K562 (cell line): ENCODE measurements around the gene PLEKHA5. TPM values are rescaled to one million over a fixed set of nuclear protein-coding genes. Genes with fewer than 3 reads are reported as not detected.

Source experiments
- ATAC-seq: fragments of 200-7000 bp; cut with Tn5 transposase; 3 replicates; pipeline ENCODE4 v1.9.1; 2020; ENCODE audit warnings: moderate library complexity
- BruUV-seq: library from RNA; stranded (reverse); fragments of 400-500 nt; replicated peaks from 2 replicates; lab custom pipeline; 2021; lab: Mats Ljungman, UMichigan
- CTCF ChIA-PET: fragments of 300-600 bp; formaldehyde crosslinking; extraction: SDS; loops from one replicate; lab custom pipeline; 2021; ENCODE audit warnings: low intra/inter-chr PET ratio; lab: Yijun Ruan, JAX
- POLR2A ChIA-PET: fragments of 300-600, 350-650 bp; sonication (Branson Sonifier 250); formaldehyde crosslinking; extraction: SDS; loops from one replicate; lab custom pipeline; 2021; ENCODE audit warnings: antibody characterized with exemption, inconsistent platforms; lab: Yijun Ruan, JAX
- DNase-seq, 4 experiments: peaks; one replicate each; pipeline versions ENCODE4 v3.0.0 to v3.0.0-alpha.2; 2011 to 2018; ENCODE audit warnings: low spot score in 3 of 4, mixed read lengths in 3 of 4; ENCODE audit errors: extremely low read depth in 1 of 4
- FAIRE-seq: peaks from 2 replicates; lab custom pipeline; 2011; peaks lifted over from hg19 to GRCh38; lab: Jason Lieb, UNC
- H2AFZ ChIP-seq: 2 replicates; pipeline ENCODE4 v1.6.0; 2011; ENCODE audit warnings: low read depth, low read length, control low read depth, inconsistent platforms
- H3K27ac ChIP-seq: fragments of 200-600 bp; 3 replicates; pipeline ENCODE4 v1.8.0; 2011; ENCODE audit warnings: low read depth, mild to moderate bottlenecking, control low read depth, inconsistent platforms, low read length, moderate library complexity, mixed read lengths; ENCODE audit errors: extremely low read depth
- H3K27me3 ChIP-seq, 2 experiments: fragments of 300-600 bp in 1 of 2; 2 replicates in 1 of 2; 3 replicates in 1 of 2; pipeline versions ENCODE4 v1.6.0 to v1.8.0; 2011; ENCODE audit warnings: inconsistent platforms in 2 of 2, low read length in 2 of 2, mild to moderate bottlenecking in 1 of 2, mixed read lengths in 1 of 2, moderate library complexity in 1 of 2; ENCODE audit not compliant: control insufficient read depth in 2 of 2, insufficient read depth in 2 of 2
- H3K36me3 ChIP-seq: fragments of 300-600 bp; 3 replicates; pipeline ENCODE4 v1.8.0; 2011; ENCODE audit warnings: mild to moderate bottlenecking, low read length, inconsistent platforms; ENCODE audit not compliant: control insufficient read depth, insufficient read depth
- H3K4me1 ChIP-seq, 2 experiments: fragments of 200-600 bp in 1 of 2; replicated peaks in 1 of 2; 2 replicates in 1 of 2; 3 replicates in 1 of 2; pipeline versions ENCODE4 v1.5.1 to v1.8.0; 2011; ENCODE audit warnings: inconsistent platforms in 2 of 2, low read length in 2 of 2, mild to moderate bottlenecking in 1 of 2, mixed read lengths in 1 of 2, moderate library complexity in 1 of 2; ENCODE audit not compliant: control insufficient read depth in 2 of 2, insufficient read depth in 2 of 2
- H3K4me2 ChIP-seq: 2 replicates; pipeline ENCODE4 v1.6.1; 2011; ENCODE audit warnings: low read length, control low read depth, inconsistent platforms, mixed read lengths; ENCODE audit not compliant: insufficient read depth
- H3K4me3 ChIP-seq: fragments of 200-600 bp; sonication (generic), shearing (Covaris generic); 2 replicates; pipeline ENCODE4 v1.5.1; 2016; ENCODE audit warnings: control low read depth, inconsistent platforms
- H3K79me2 ChIP-seq: fragments of 200-600 bp; 3 replicates; pipeline ENCODE4 v1.8.0; 2011; ENCODE audit warnings: low read length, inconsistent platforms; ENCODE audit not compliant: control insufficient read depth, insufficient read depth
- H3K9ac ChIP-seq, 2 experiments: 2 replicates each; pipeline versions ENCODE4 v1.6.0 to v1.6.1; 2011; ENCODE audit warnings: low read depth in 2 of 2, low read length in 2 of 2, control low read depth in 1 of 2, inconsistent platforms in 1 of 2, mild to moderate bottlenecking in 1 of 2, mixed read lengths in 1 of 2; ENCODE audit not compliant: insufficient read depth in 1 of 2
- H3K9me1 ChIP-seq: one replicate; pipeline ENCODE4 v1.6.0; 2011; ENCODE audit warnings: inconsistent platforms, mild to moderate bottlenecking, low read length, moderate library complexity; ENCODE audit not compliant: control insufficient read depth, insufficient read depth
- H3K9me3 ChIP-seq: replicated peaks from 2 replicates; pipeline ENCODE4 v1.5.1; 2011; ENCODE audit warnings: low read depth, low read length, inconsistent platforms; ENCODE audit not compliant: control insufficient read depth, insufficient read depth
- H4K20me1 ChIP-seq: replicated peaks from 2 replicates; pipeline ENCODE4 v1.6.1; 2011; ENCODE audit warnings: low read length, inconsistent platforms, mixed read lengths; ENCODE audit not compliant: control insufficient read depth, insufficient read depth
- CEBPG ChIP-seq, 3 experiments: fragments of 200-800 bp in 1 of 3; sonication (Bioruptor generic) in 1 of 3; sonication (generic) in 1 of 3; formaldehyde crosslinking in 1 of 3; IDR thresholded peaks in 2 of 3; conservative IDR thresholded peaks in 1 of 3; 2 replicates each; pipeline versions ENCODE4 v1.6.1 to v1.8.0; 2016 to 2022; ENCODE audit warnings: missing compliant biosample characterization in 2 of 3, missing genetic modification characterization in 2 of 3, mild to moderate bottlenecking in 1 of 3, missing genetic modification reagents in 1 of 3
- COPS2 ChIP-seq: fragments of 450-650 bp; conservative IDR thresholded peaks from 2 replicates; pipeline ENCODE4 v1.6.1; 2016; ENCODE audit warnings: mild to moderate bottlenecking, moderate library complexity
- ELF2 ChIP-seq: fragments of 250-450 bp; sonication (Bioruptor Pico); IDR thresholded peaks from 2 replicates; pipeline ENCODE4 v1.5.0; 2021; ENCODE audit warnings: mild to moderate bottlenecking
- ESRRA ChIP-seq: fragments of 450-650 bp; IDR thresholded peaks from 2 replicates; pipeline ENCODE4 v1.6.1; 2014; ENCODE audit warnings: low read depth, mild to moderate bottlenecking, moderate library complexity, borderline replicate concordance
- ETS2 ChIP-seq: IDR thresholded peaks from 2 replicates; pipeline ENCODE4 v1.6.1; 2016; ENCODE audit warnings: borderline replicate concordance, missing genetic modification characterization, mild to moderate bottlenecking, moderate library complexity, missing compliant biosample characterization; ENCODE audit not compliant: poor library complexity, severe bottlenecking
- GATAD2B ChIP-seq: fragments of 450-650 bp; IDR thresholded peaks from 2 replicates; pipeline ENCODE4 v1.6.1; 2017; ENCODE audit warnings: mild to moderate bottlenecking, borderline replicate concordance
- JUNB ChIP-seq: fragments of 450-650 bp; formaldehyde crosslinking; conservative IDR thresholded peaks from 2 replicates; pipeline ENCODE4 v1.4.0; 2020; ENCODE audit warnings: mild to moderate bottlenecking
- MCM7 ChIP-seq, 2 experiments: fragments of 450-650 bp; IDR thresholded peaks; 2 replicates each; pipeline ENCODE4 v1.6.1; 2016 to 2018
- POU5F1 ChIP-seq: fragments of 150-350 bp; IDR thresholded peaks from 2 replicates; pipeline ENCODE4 v1.6.1; 2014; ENCODE audit warnings: borderline replicate concordance, low read length, low read depth, mild to moderate bottlenecking; ENCODE audit not compliant: partially characterized antibody
- RUNX1 ChIP-seq: sonication (generic); IDR thresholded peaks from 2 replicates; pipeline ENCODE4 v1.6.1; 2016; ENCODE audit warnings: antibody characterized with exemption, low read depth
- SRF ChIP-seq, 2 experiments: fragments of 250-450, 450-650 bp in 1 of 2; sonication (Bioruptor Pico) in 1 of 2; sonication (generic) in 1 of 2; formaldehyde crosslinking; IDR thresholded peaks; 2 replicates each; pipeline versions ENCODE4 v1.5.0 to v1.5.1; 2020 to 2022; ENCODE audit warnings: mild to moderate bottlenecking in 1 of 2, missing genetic modification reagents in 1 of 2
- TBL1XR1 ChIP-seq, 2 experiments: IDR thresholded peaks; 2 replicates each; pipeline ENCODE4 v1.6.1; 2012; ENCODE audit warnings: improper control_type of control experiment in 2 of 2, low read length in 2 of 2, mild to moderate bottlenecking in 1 of 2
- ZNF124 ChIP-seq: sonication (generic); formaldehyde crosslinking; IDR thresholded peaks from 2 replicates; pipeline ENCODE4 v1.8.1; 2022; ENCODE audit warnings: missing genetic modification reagents
- in situ Hi-C: fragments of 300-500 bp; cut with MboI; formaldehyde crosslinking; loops from 4 replicates; pipeline ENCODE4 v1.15.0; 2018; ENCODE audit warnings: inconsistent platforms, mixed read lengths
- intact Hi-C: fragments of 100-400 bp; cut with micrococcal nuclease; formaldehyde crosslinking; loops from 2 replicates; pipeline ENCODE4 v1.14.2; 2022
- polyA plus RNA-seq, 8 experiments: library from polyadenylated mRNA; depleted of rRNA in 4 of 8; stranded (reverse) in 5 of 8; unstranded in 3 of 8; fragments of >200 nt; fragmentation: Nextera tagmentation in 2 of 8; fragmentation: Illumina TruSeq in 1 of 8; extraction: Ambion mirVana in 2 of 8; extraction: Trizol in 1 of 8; gene quantifications; 2 replicates each; pipeline versions ENCODE4 v1.2.1 to v1.2.3, GENCODE V29; 2011 to 2014; ENCODE audit warnings: inconsistent platforms in 1 of 8, missing spikeins in 1 of 8
- total RNA-seq, 7 experiments: library from RNA; depleted of rRNA in 6 of 7; stranded (reverse); fragments of >200 nt in 6 of 7; fragmentation: Illumina TruSeq in 2 of 7; extraction: Trizol in 2 of 7; gene quantifications; 2 replicates each; pipeline versions ENCODE4 v1.2.1 to v1.2.3, GENCODE V29; 2011 to 2021; ENCODE audit warnings: low replicate concordance in 1 of 7
- TF ChIP-seq, protein P1 (sequence below): sonication (generic); formaldehyde crosslinking; IDR thresholded peaks from 2 replicates; pipeline ENCODE4 v1.8.0; 2022; ENCODE audit warnings: mild to moderate bottlenecking, low read depth, missing genetic modification reagents

The PLEKHA5 gene
- total and polyA plus RNA-seq, 9 of the 15 experiments (the other 6 are each of a cell fraction or from before 2014, with no cell fraction given), result 7.2 to 26.2 (median 17.4) TPM

GRCh38 chr12:19276767-19277166 is 147.2 kb downstream of the PLEKHA5 start:
- Histone ChIP-seq H3K4me2 (no peak overlapping the region), H3K4me1 (no peaks in the 10 kb centered on the region; a peak in 1 of 5 replicates), H4K20me1 (no peaks in the 10 kb centered on the region), H2AFZ (no peak overlapping the region), H3K36me3 (peaks cover 15% of the 10 kb centered on the region; the same call in 1 of the 3 replicates), H3K9me1 (no peaks in the 10 kb centered on the region), H3K9ac (no peak overlapping the region), H3K27me3 (no peaks in the 10 kb centered on the region), H3K27ac (no peak overlapping the region), H3K4me3 (no peak overlapping the region), H3K79me2 (no peaks in the 10 kb centered on the region), H3K9me3 (no peaks in the 10 kb centered on the region)
- TF ChIP-seq RUNX1, result no peak
- TF ChIP-seq COPS2, result no peak
- no peak for TF ChIP-seq CEBPG (CRISPR knock-in tag; IDR thresholded peaks at IDR 0.05)
- TF ChIP-seq CEBPG (tag; conservative IDR thresholded peaks at IDR 0.05 in 1 of 2, IDR thresholded peaks at IDR 0.05 in 1 of 2), result no peak
- TF ChIP-seq ZNF124 (CRISPR knock-in tag), result no peak
- TF ChIP-seq, protein P1, sequence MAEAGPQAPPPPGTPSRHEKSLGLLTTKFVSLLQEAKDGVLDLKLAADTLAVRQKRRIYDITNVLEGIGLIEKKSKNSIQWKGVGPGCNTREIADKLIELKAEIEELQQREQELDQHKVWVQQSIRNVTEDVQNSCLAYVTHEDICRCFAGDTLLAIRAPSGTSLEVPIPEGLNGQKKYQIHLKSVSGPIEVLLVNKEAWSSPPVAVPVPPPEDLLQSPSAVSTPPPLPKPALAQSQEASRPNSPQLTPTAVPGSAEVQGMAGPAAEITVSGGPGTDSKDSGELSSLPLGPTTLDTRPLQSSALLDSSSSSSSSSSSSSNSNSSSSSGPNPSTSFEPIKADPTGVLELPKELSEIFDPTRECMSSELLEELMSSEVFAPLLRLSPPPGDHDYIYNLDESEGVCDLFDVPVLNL, result no peak
- no peak for TF ChIP-seq ELF2 (CRISPR knock-in tag)
- TF ChIP-seq POU5F1, result no peak
- TF ChIP-seq MCM7 (IDR thresholded peaks at IDR 0.05), result no peak
- no peak for TF ChIP-seq JUNB
- no peak for TF ChIP-seq GATAD2B
- TF ChIP-seq ESRRA, result no peak
- TF ChIP-seq TBL1XR1 (IDR thresholded peaks at IDR 0.05; ENCODE audit: low read length in 2 of 2), result no peak
- TF ChIP-seq SRF (CRISPR knock-in tag; IDR thresholded peaks at IDR 0.05), result no peak
- no peak for TF ChIP-seq ETS2
- FAIRE-seq (no peak), ATAC-seq (no peak), DNase-seq (no peak)
- ChIA-PET POLR2A (no interaction called here), CTCF (no interaction called here)
- intact Hi-C loops (no loop called here), in situ Hi-C loops (no loop called here)
- no TSS peak for BruUV-seq
